Measurements from ENCODE around the gene BTBD19. TPM values are rescaled to one million over a fixed set of nuclear protein-coding genes. Genes with fewer than 3 reads are reported as not detected.

Gene BTBD19
- polyA plus RNA-seq, 1 donor (not counting 4 experiments of a cell fraction or from before 2014, with no cell fraction given), result 2.9 TPM

DNA sequence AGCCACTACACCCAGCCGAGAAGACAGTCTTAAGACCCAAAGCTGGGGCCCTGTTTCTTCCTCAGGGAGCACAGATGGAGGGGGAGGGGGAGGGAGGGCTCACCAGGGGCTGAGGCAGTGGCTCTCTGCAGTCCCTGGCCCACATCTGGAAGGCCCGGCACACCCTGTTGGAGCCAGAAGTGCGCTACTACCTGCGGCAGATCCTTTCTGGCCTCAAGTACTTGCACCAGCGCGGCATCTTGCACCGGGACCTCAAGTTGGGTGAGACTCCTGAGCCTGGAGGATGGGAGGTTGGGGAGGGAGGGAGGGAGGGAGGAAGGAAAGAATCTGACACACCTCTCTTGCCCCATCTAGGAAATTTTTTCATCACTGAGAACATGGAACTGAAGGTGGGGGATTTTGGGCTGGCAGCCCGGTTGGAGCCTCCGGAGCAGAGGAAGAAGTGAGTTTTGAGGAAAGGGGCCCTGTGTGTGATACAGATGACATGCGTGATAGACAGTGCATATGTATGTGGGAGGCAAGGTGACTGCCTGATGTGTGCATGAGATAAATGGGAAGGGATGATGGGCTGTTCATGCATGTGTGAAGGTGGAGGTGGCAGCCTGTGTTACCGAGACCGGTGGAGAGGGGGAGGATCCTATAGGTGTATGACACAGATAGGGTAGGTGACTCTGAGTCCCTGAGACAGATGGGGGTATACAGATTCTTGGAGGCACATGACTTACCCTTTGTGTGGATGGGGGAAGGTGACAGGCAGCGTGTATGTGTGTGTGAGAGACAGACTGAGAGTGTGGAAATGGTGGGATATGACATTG is 6.6 kb upstream of the BTBD19 start:
- H3K79me2 ChIP-seq (ENCODE audit: control insufficient read depth, insufficient read depth, low read length), result peaks cover 41% of the 10 kb centered on the region
- no peak for TF ChIP-seq EZH2 (IDR thresholded peaks at IDR 0.05; ENCODE audit: low read length)
- TF ChIP-seq, protein P1, sequence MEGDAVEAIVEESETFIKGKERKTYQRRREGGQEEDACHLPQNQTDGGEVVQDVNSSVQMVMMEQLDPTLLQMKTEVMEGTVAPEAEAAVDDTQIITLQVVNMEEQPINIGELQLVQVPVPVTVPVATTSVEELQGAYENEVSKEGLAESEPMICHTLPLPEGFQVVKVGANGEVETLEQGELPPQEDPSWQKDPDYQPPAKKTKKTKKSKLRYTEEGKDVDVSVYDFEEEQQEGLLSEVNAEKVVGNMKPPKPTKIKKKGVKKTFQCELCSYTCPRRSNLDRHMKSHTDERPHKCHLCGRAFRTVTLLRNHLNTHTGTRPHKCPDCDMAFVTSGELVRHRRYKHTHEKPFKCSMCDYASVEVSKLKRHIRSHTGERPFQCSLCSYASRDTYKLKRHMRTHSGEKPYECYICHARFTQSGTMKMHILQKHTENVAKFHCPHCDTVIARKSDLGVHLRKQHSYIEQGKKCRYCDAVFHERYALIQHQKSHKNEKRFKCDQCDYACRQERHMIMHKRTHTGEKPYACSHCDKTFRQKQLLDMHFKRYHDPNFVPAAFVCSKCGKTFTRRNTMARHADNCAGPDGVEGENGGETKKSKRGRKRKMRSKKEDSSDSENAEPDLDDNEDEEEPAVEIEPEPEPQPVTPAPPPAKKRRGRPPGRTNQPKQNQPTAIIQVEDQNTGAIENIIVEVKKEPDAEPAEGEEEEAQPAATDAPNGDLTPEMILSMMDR (optimal IDR thresholded peaks at IDR 0.05 in 1 of 3, IDR thresholded peaks at IDR 0.05 in 1 of 3, conservative IDR thresholded peaks at IDR 0.05 in 1 of 3; ENCODE audit: extremely low read depth in 1 of 3, insufficient read depth in 2 of 3, low read length in 3 of 3), result no peak
- H3K27me3 ChIP-seq (ENCODE audit: control insufficient read depth, extremely low read depth, insufficient read depth, low read length), result no peaks in the 10 kb centered on the region
- peak overlapping the region; percentile 89 to 99 (median 92) for H3K4me3 ChIP-seq (ENCODE audit: control insufficient read depth in 2 of 3, extremely low read depth in 1 of 3, insufficient read depth in 2 of 3, low read depth in 1 of 3, low read length in 3 of 3)
- peaks cover 27 to 37% of the 10 kb centered on the region in 2 experiments for H3K36me3 ChIP-seq (ENCODE audit: control insufficient read depth in 2 of 2, extremely low read depth in 1 of 2, insufficient read depth in 2 of 2, low read length in 2 of 2)
- H3K27ac ChIP-seq (ENCODE audit: control insufficient read depth, insufficient read depth, low read length), result peak overlapping the region; percentile 85
- dilution Hi-C loops (cut with MboI; ENCODE audit: extremely low pct_ligation_motif_present, low sequenced_read_pairs), result no loop called here
- H3K9me3 ChIP-seq (ENCODE audit: control insufficient read depth, low read depth, low read length), result no peaks in the 10 kb centered on the region
- H3K4me1 ChIP-seq (ENCODE audit: control insufficient read depth, extremely low read depth, insufficient read depth, low read length), result peaks cover 34% of the 10 kb centered on the region
- FAIRE-seq, result peak; percentile 46
- H3K4me2 ChIP-seq (ENCODE audit: control insufficient read depth, extremely low read depth, insufficient read depth, low read depth, low read length), result peak overlapping the region; percentile 98
- DNase-seq (ENCODE audit: low read depth, low spot score), result no peak
- H2AFZ ChIP-seq (ENCODE audit: control insufficient read depth, low read length), result no peak overlapping the region
- peak overlapping the region; percentile 88 for H3K9ac ChIP-seq (ENCODE audit: control insufficient read depth, extremely low read depth, insufficient read depth, low read length)
- peaks cover 6% of the 10 kb centered on the region for H4K20me1 ChIP-seq (ENCODE audit: control insufficient read depth, extremely low read depth, insufficient read depth, low read length)
- no peaks in the 10 kb centered on the region for H3K9me1 ChIP-seq (ENCODE audit: control insufficient read depth, extremely low read depth, insufficient read depth, low read length)

DNA sequence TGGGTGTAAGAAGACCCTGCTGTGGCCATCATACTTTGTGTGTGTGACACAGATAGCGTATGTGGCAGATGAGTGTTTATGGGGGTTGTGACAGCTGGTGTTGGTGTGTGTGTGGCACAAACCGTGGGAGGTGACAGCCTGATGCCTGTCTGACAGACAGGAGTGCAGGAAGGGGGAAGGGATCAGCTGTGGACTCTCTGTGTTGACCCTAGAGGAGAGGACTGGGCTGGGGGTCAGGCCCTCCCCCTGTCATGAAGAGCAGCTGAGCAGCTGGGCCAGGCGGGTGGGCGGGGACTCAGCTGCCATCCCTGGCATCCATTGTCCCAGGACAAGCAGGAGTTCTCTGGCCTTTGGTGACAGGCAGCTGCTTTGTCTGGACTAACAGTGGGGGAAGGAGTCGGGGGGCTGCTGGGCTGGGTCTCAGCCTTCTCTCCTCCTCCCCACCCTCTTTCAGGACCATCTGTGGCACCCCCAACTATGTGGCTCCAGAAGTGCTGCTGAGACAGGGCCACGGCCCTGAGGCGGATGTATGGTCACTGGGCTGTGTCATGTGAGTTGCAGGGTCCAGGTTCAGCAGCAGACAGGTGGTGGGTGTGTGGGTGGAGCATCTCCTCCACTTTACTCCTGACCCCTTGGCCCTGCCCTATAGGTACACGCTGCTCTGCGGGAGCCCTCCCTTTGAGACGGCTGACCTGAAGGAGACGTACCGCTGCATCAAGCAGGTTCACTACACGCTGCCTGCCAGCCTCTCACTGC is 5.8 kb upstream of the BTBD19 start:
- Histone ChIP-seq H3K9me3 (ENCODE audit: control insufficient read depth, low read depth, low read length) (no peaks in the 10 kb centered on the region), H4K20me1 (ENCODE audit: control insufficient read depth, extremely low read depth, insufficient read depth, low read length) (peaks cover 6% of the 10 kb centered on the region), H3K27ac (ENCODE audit: control insufficient read depth, insufficient read depth, low read length) (peak overlapping the region; percentile 85), H3K9me1 (ENCODE audit: control insufficient read depth, extremely low read depth, insufficient read depth, low read length) (no peaks in the 10 kb centered on the region), H3K9ac (ENCODE audit: control insufficient read depth, extremely low read depth, insufficient read depth, low read length) (peak overlapping the region; percentile 88), H3K4me1 (ENCODE audit: control insufficient read depth, extremely low read depth, insufficient read depth, low read length) (peaks cover 42% of the 10 kb centered on the region), H2AFZ (ENCODE audit: control insufficient read depth, low read length) (no peak overlapping the region), H3K79me2 (ENCODE audit: control insufficient read depth, insufficient read depth, low read length) (peaks cover 41% of the 10 kb centered on the region), H3K36me3 (ENCODE audit: control insufficient read depth in 2 of 2, extremely low read depth in 1 of 2, insufficient read depth in 2 of 2, low read length in 2 of 2) (peaks cover 29 to 40% of the 10 kb centered on the region in 2 experiments), H3K4me3 (ENCODE audit: control insufficient read depth in 2 of 3, extremely low read depth in 1 of 3, insufficient read depth in 2 of 3, low read depth in 1 of 3, low read length in 3 of 3) (peak overlapping the region; percentile 89 to 99 (median 92)), H3K27me3 (ENCODE audit: control insufficient read depth, extremely low read depth, insufficient read depth, low read length) (no peaks in the 10 kb centered on the region), H3K4me2 (ENCODE audit: control insufficient read depth, extremely low read depth, insufficient read depth, low read depth, low read length) (peak overlapping the region; percentile 98)
- FAIRE-seq (no peak), DNase-seq (ENCODE audit: low read depth, low spot score) (no peak)
- dilution Hi-C loops (cut with MboI; ENCODE audit: extremely low pct_ligation_motif_present, low sequenced_read_pairs), result no loop called here
- TF ChIP-seq, protein P1 (optimal IDR thresholded peaks at IDR 0.05 in 1 of 3, IDR thresholded peaks at IDR 0.05 in 1 of 3, conservative IDR thresholded peaks at IDR 0.05 in 1 of 3; ENCODE audit: extremely low read depth in 1 of 3, insufficient read depth in 2 of 3, low read length in 3 of 3), result no peak
- no peak for TF ChIP-seq EZH2 (IDR thresholded peaks at IDR 0.05; ENCODE audit: low read length)
